Measurements from ENCODE around the gene ADH4. TPM values are rescaled to one million over a fixed set of nuclear protein-coding genes. Genes with fewer than 3 reads are reported as not detected.

ADH4 gene
- total RNA-seq, 1 donor from 2014 or later: 3.7 TPM

DNA sequence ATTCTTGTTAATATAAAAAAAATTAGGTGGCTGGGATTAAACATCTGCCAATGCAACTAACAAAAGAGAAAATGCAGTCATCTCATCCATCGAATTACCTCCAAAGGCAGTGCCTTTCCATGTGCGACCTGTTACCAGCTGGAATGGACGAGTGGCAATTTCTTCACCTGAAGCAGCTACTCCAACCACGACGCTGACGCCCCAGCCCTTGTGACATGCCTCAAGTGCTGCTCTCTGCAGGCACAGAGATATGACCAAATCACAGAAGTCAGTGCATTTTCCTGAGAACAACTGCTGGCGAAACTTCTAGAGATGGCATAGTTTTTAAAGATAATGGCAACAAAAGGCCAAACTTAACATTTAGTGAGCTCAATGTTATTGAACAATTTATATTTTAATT lies 69.3 kb downstream of the ADH4 start:
- no peak for TF ChIP-seq CTCF (conservative IDR thresholded peaks at IDR 0.05)
- H3K9me3 Mint-ChIP-seq: no peaks in the 10 kb centered on the region
- no peak for DNase-seq (ENCODE audit: extremely low spot score, unreplicated experiment)
- H3K4me1 Mint-ChIP-seq (ENCODE audit: unreplicated experiment): no peaks in the 10 kb centered on the region
- no peaks in the 10 kb centered on the region for H3K27me3 Mint-ChIP-seq
- no peak overlapping the region for H3K4me3 Mint-ChIP-seq
- no peak overlapping the region for H3K27ac Mint-ChIP-seq
- H3K36me3 Mint-ChIP-seq: peaks cover 40% of the 10 kb centered on the region

Other genes with a start within 250 kb of the ADH4 start
- gene EIF4E, start 215.2 kb downstream of the ADH4 start, total RNA-seq (ENCODE audit: low replicate concordance): 88.8 and 93.9 TPM in 2 replicates
- 42.9 and 43.1 TPM in 2 replicates for gene METAP1, start 148.6 kb downstream of the ADH4 start, total RNA-seq (ENCODE audit: low replicate concordance)
- gene ADH5, start 55.5 kb downstream of the ADH4 start, total RNA-seq (ENCODE audit: low replicate concordance): 141 and 161 TPM in 2 replicates
- 5.2 and 9.8 TPM in 2 replicates for gene ADH6, start 74.9 kb upstream of the ADH4 start, total RNA-seq (ENCODE audit: low replicate concordance)
- gene ADH1A, start 146.7 kb upstream of the ADH4 start, total RNA-seq (ENCODE audit: low replicate concordance): 6.4 and 22.1 TPM in 2 replicates
- gene ADH1B, start 177.1 kb upstream of the ADH4 start, total RNA-seq (ENCODE audit: low replicate concordance): 2.2 and 6.1 TPM in 2 replicates
- gene ADH1C, start 208.4 kb upstream of the ADH4 start, total RNA-seq (ENCODE audit: low replicate concordance): 9.9 and 21.8 TPM in 2 replicates

All from type B pancreatic cell (in vitro differentiated cells).